ENCODE results near the gene TRIO. TPM values are rescaled to one million over a fixed set of nuclear protein-coding genes. Genes with fewer than 3 reads are reported as not detected.

TRIO gene
- polyA plus RNA-seq, 1 of the 3 experiments (the other 2 are of a cell fraction), result 229 TPM

- Histone ChIP-seq H3K4me1 (ENCODE audit: control insufficient read depth in 1 of 2, insufficient read depth in 2 of 2, low read depth in 1 of 2, low read length in 1 of 2) (peaks cover 51 to 66% of the 10 kb centered on the region in 2 experiments; a peak in 3 of 4 replicates), H3F3A (replicated peaks; ENCODE audit: insufficient read depth) (peaks cover 23% of the 10 kb centered on the region), H3K36me3 (replicated peaks in 1 of 2; ENCODE audit: control insufficient read depth in 1 of 2, insufficient read depth in 2 of 2, low read length in 1 of 2) (peaks cover 0 to 10% of the 10 kb centered on the region in 2 experiments), H3K4me3 (ENCODE audit: low read depth in 2 of 2, low read length in 1 of 2) (no peak overlapping the region), H3K27ac (ENCODE audit: low read depth in 2 of 2, low read length in 1 of 2) (no peak overlapping the region), H3K9me2 (no peaks in the 10 kb centered on the region), H2AFZ (ENCODE audit: low read depth) (no peak overlapping the region), H3K27me3 (ENCODE audit: insufficient read depth) (no peaks in the 10 kb centered on the region), H3K4me2 (no peak overlapping the region; the same call in 1 of the 2 replicates), H4K20me1 (ENCODE audit: insufficient read depth) (peaks cover 65% of the 10 kb centered on the region), H3K9me3 (no peaks in the 10 kb centered on the region), H3K9ac (no peak overlapping the region), H3K79me2 (ENCODE audit: insufficient read depth) (peaks cover 100% of the 10 kb centered on the region)
- 71% methylated on average over 5 of the region's 5 CpGs for WGBS (ENCODE audit: low lambda C conversion rate)
- CTCF ChIA-PET, result interaction anchor here (3.1 kb wide), 1 partner anchor 73 kb away, joined by 9 read pairs; no protein-coding TSS in a partner anchor
- POLR2A ChIA-PET, result no interaction called here
- no peak for TF ChIP-seq MAX (IDR thresholded peaks at IDR 0.05; ENCODE audit: low read depth)
- no peak for TF ChIP-seq EP300 (IDR thresholded peaks at IDR 0.05; ENCODE audit: borderline replicate concordance in 1 of 2, low read depth in 1 of 2, low read length in 1 of 2)
- TF ChIP-seq YY1 (IDR thresholded peaks at IDR 0.05; ENCODE audit: low read depth), result no peak
- TF ChIP-seq NRF1 (IDR thresholded peaks at IDR 0.05; ENCODE audit: low read depth, low read length), result no peak
- no peak for TF ChIP-seq MEF2A (IDR thresholded peaks at IDR 0.05; ENCODE audit: borderline replicate concordance, low read depth)
- TF ChIP-seq USF1 (IDR thresholded peaks at IDR 0.05; ENCODE audit: borderline replicate concordance, low read depth), result no peak
- TF ChIP-seq CHD2 (IDR thresholded peaks at IDR 0.05; ENCODE audit: low read length, partially characterized antibody), result no peak
- no peak for TF ChIP-seq FOXJ3 (CRISPR knock-in tag; IDR thresholded peaks at IDR 0.05)
- no peak for TF ChIP-seq GABPA (IDR thresholded peaks at IDR 0.05; ENCODE audit: low read depth)
- no peak for TF ChIP-seq NFIC (IDR thresholded peaks at IDR 0.05; ENCODE audit: borderline replicate concordance)
- TF ChIP-seq RAD21 (IDR thresholded peaks at IDR 0.05; ENCODE audit: low read length), result no peak
- TF ChIP-seq TEAD4 (IDR thresholded peaks at IDR 0.05; ENCODE audit: borderline replicate concordance, insufficient read depth), result no peak
- no peak for TF ChIP-seq FOSL2 (IDR thresholded peaks at IDR 0.05; ENCODE audit: borderline replicate concordance, low read depth)
- TF ChIP-seq CTCF (IDR thresholded peaks at IDR 0.05), result no peak
- TF ChIP-seq TAF1 (IDR thresholded peaks at IDR 0.05; ENCODE audit: borderline replicate concordance, low read depth, low read length), result no peak
- no peak for DNase-seq
Observed at GRCh38 chr5:14197056-14197455, 53.9 kb downstream of the TRIO start.

GRCh38 chr5:14199902-14200301 lies 56.8 kb downstream of the TRIO start:
- H3K4me1 ChIP-seq (ENCODE audit: control insufficient read depth in 1 of 2, insufficient read depth in 2 of 2, low read depth in 1 of 2, low read length in 1 of 2), result peaks cover 43 to 72% of the 10 kb centered on the region in 2 experiments; a peak in 3 of 4 replicates
- H3K9me3 ChIP-seq, result no peaks in the 10 kb centered on the region
- peaks cover 0 to 6% of the 10 kb centered on the region in 2 experiments for H3K36me3 ChIP-seq (replicated peaks in 1 of 2; ENCODE audit: control insufficient read depth in 1 of 2, insufficient read depth in 2 of 2, low read length in 1 of 2)
- H3K79me2 ChIP-seq (ENCODE audit: insufficient read depth), result peaks cover 100% of the 10 kb centered on the region
- H4K20me1 ChIP-seq (ENCODE audit: insufficient read depth), result peaks cover 66% of the 10 kb centered on the region
- H3K9me2 ChIP-seq, result no peaks in the 10 kb centered on the region
- DNase-seq, result no peak
- no peak overlapping the region for H3K9ac ChIP-seq
- no peak overlapping the region for H3K4me3 ChIP-seq (ENCODE audit: low read depth in 2 of 2, low read length in 1 of 2)
- H2AFZ ChIP-seq (ENCODE audit: low read depth), result no peak overlapping the region
- H3K4me2 ChIP-seq, result peak overlapping the region; percentile 17; the same call in 1 of the 2 replicates
- peaks cover 25% of the 10 kb centered on the region for H3F3A ChIP-seq (replicated peaks; ENCODE audit: insufficient read depth)
- WGBS (ENCODE audit: low lambda C conversion rate), result 91% methylated on average over 6 of the region's 6 CpGs
- no peaks in the 10 kb centered on the region for H3K27me3 ChIP-seq (ENCODE audit: insufficient read depth)
- CTCF ChIA-PET, result interaction anchor here (0.7 kb wide), 1 partner anchor 40 kb away, joined by 3 read pairs; no protein-coding TSS in a partner anchor
- POLR2A ChIA-PET, result no interaction called here
- peak overlapping the region in 1 of 2 experiments; percentile 10; a peak in 1 of 4 replicates for H3K27ac ChIP-seq (ENCODE audit: low read depth in 2 of 2, low read length in 1 of 2)
- TF ChIP-seq REST (IDR thresholded peaks at IDR 0.05; ENCODE audit: low read depth, low read length), result no peak
- TF ChIP-seq RFX5 (IDR thresholded peaks at IDR 0.05; ENCODE audit: low read length), result no peak
- TF ChIP-seq MXI1 (IDR thresholded peaks at IDR 0.05; ENCODE audit: low read depth, low read length), result no peak
- TF ChIP-seq FOSL2 (IDR thresholded peaks at IDR 0.05; ENCODE audit: borderline replicate concordance, low read depth), result no peak
- TF ChIP-seq SIN3A (IDR thresholded peaks at IDR 0.05; ENCODE audit: borderline replicate concordance, low read depth, low read length), result no peak
- TF ChIP-seq JUND (IDR thresholded peaks at IDR 0.05), result no peak
- no peak for TF ChIP-seq CTCF (IDR thresholded peaks at IDR 0.05)
